Liver (tissue), 9 donors: Measurements from ENCODE around the gene S1PR4. TPM values are rescaled to one million over a fixed set of nuclear protein-coding genes. Genes with fewer than 3 reads are reported as not detected.
A peak's percentile ranks its signal among the peaks of the same experiment; 100 is the strongest.

Source experiments
- DNase-seq: peaks from one replicate; pipeline ENCODE4 v3.0.0-alpha.2; 2017; ENCODE audit warnings: low spot score
- H3K27ac ChIP-seq, 2 donors: one replicate each; pipeline ENCODE4 v1.7.0; 2013; ENCODE audit warnings: inconsistent platforms in 2 of 2, low read length in 2 of 2, control low read depth in 1 of 2, low read depth in 1 of 2, mild to moderate bottlenecking in 1 of 2
- H3K27me3 ChIP-seq, 4 donors: one replicate each; pipeline versions ENCODE4 v1.6.1 to v1.7.0; 2013; ENCODE audit warnings: low read length in 3 of 4, inconsistent platforms in 1 of 4, mild to moderate bottlenecking in 1 of 4, moderate library complexity in 1 of 4; ENCODE audit not compliant: control insufficient read depth in 4 of 4, insufficient read depth in 4 of 4
- H3K36me3 ChIP-seq, 4 donors: one replicate each; pipeline versions ENCODE4 v1.6.1 to v1.7.0; 2013; ENCODE audit warnings: low read length in 3 of 4, mild to moderate bottlenecking in 3 of 4, low read depth in 1 of 4, moderate library complexity in 1 of 4; ENCODE audit not compliant: control insufficient read depth in 4 of 4, insufficient read depth in 3 of 4
- H3K4me1 ChIP-seq, 4 donors: one replicate each; pipeline versions ENCODE4 v1.6.1 to v1.7.0; 2013; ENCODE audit warnings: low read length in 3 of 4, mild to moderate bottlenecking in 3 of 4, moderate library complexity in 1 of 4; ENCODE audit not compliant: control insufficient read depth in 4 of 4, insufficient read depth in 4 of 4
- H3K4me3 ChIP-seq, 3 donors: one replicate each; pipeline versions ENCODE4 v1.6.1 to v1.7.0; 2013; ENCODE audit warnings: low read length in 3 of 3, control low read depth in 1 of 3, low read depth in 1 of 3, mild to moderate bottlenecking in 1 of 3
- H3K9ac ChIP-seq, 2 donors: one replicate each; pipeline ENCODE4 v1.7.0; 2013; ENCODE audit warnings: low read length in 2 of 2, mild to moderate bottlenecking in 2 of 2, moderate library complexity in 2 of 2, control low read depth in 1 of 2, low read depth in 1 of 2
- H3K9me3 ChIP-seq, 4 donors: one replicate each; pipeline versions ENCODE4 v1.6.1 to v1.7.0; 2013; ENCODE audit warnings: low read length in 3 of 4; ENCODE audit not compliant: control insufficient read depth in 4 of 4
- EGR1 ChIP-seq, 2 donors: IDR thresholded peaks; 2 replicates each; pipeline ENCODE4 v1.6.1; 2016 to 2018; ENCODE audit warnings: antibody characterized with exemption in 2 of 2, low read depth in 2 of 2
- FOXA1 ChIP-seq: IDR thresholded peaks from 2 replicates; pipeline ENCODE4 v1.6.1; 2016; ENCODE audit warnings: antibody characterized with exemption
- FOXA2 ChIP-seq: IDR thresholded peaks from 2 replicates; pipeline ENCODE4 v1.6.1; 2016; ENCODE audit warnings: antibody characterized with exemption
- JUND ChIP-seq, 2 donors: IDR thresholded peaks; 2 replicates each; pipeline ENCODE4 v1.6.1; 2016; ENCODE audit warnings: antibody characterized with exemption in 2 of 2
- NR2F2 ChIP-seq: IDR thresholded peaks from 2 replicates; pipeline ENCODE4 v1.6.1; 2016; ENCODE audit warnings: antibody characterized with exemption
- RAD21 ChIP-seq, 2 donors: IDR thresholded peaks; 2 replicates each; pipeline ENCODE4 v1.6.1; 2016; ENCODE audit warnings: antibody characterized with exemption in 2 of 2, mild to moderate bottlenecking in 2 of 2
- RXRA ChIP-seq, 2 donors: IDR thresholded peaks; 2 replicates each; pipeline ENCODE4 v1.6.1; 2017 to 2018; ENCODE audit warnings: antibody characterized with exemption in 2 of 2, mild to moderate bottlenecking in 1 of 2
- TAF1 ChIP-seq: conservative IDR thresholded peaks from 2 replicates; pipeline ENCODE4 v1.6.1; 2016; ENCODE audit warnings: antibody characterized with exemption, mild to moderate bottlenecking
- YY1 ChIP-seq: IDR thresholded peaks from 2 replicates; pipeline ENCODE4 v1.6.1; 2016; ENCODE audit warnings: antibody characterized with exemption, mild to moderate bottlenecking
- WGBS: extraction: QIAGEN DNeasy Blood & Tissue Kit; methylation state at CpG from one replicate; pipeline ENCODE4 v1.1.7; 2013; 5-methylcytosine and 5-hydroxymethylcytosine counted together
- polyA plus RNA-seq, 2 donors: library from polyadenylated mRNA; stranded (reverse) in 1 of 2; unstranded in 1 of 2; fragments of 200-250 nt in 1 of 2; fragments of >200 nt in 1 of 2; fragmentation: Nextera tagmentation in 1 of 2; extraction: Ambion mirVana in 1 of 2; gene quantifications; one replicate each; pipeline versions ENCODE4 v1.2.1 to v1.2.3, GENCODE V29; 2013 to 2015
- total RNA-seq, 2 donors: library from RNA; depleted of rRNA; stranded (reverse); fragments of >200 nt; gene quantifications; one replicate each; pipeline ENCODE4 v1.2.3, GENCODE V29; 2014
- TF ChIP-seq, protein P1 (sequence below): fragments of 150-350 bp; IDR thresholded peaks from 2 replicates; pipeline ENCODE4 v1.5.1; 2017; ENCODE audit warnings: improper control_type of control experiment, low read depth, low read length; ENCODE audit not compliant: missing input control
- TF ChIP-seq, protein P2 (sequence below): IDR thresholded peaks from 2 replicates; pipeline ENCODE4 v1.6.1; 2016; ENCODE audit warnings: antibody characterized with exemption, mild to moderate bottlenecking
- TF ChIP-seq, protein P3 (sequence below): IDR thresholded peaks from 2 replicates; pipeline ENCODE4 v1.6.1; 2016; ENCODE audit warnings: antibody characterized with exemption
- donor health status: healthy.
- donor health status: healthy.
- donor health status: healthy.
- donor health status: healthy.
- donor health status: healthy.

The S1PR4 gene
- total and polyA plus RNA-seq, 4 donors = 0.93 to 11.0 (median 2.1) TPM

DNA sequence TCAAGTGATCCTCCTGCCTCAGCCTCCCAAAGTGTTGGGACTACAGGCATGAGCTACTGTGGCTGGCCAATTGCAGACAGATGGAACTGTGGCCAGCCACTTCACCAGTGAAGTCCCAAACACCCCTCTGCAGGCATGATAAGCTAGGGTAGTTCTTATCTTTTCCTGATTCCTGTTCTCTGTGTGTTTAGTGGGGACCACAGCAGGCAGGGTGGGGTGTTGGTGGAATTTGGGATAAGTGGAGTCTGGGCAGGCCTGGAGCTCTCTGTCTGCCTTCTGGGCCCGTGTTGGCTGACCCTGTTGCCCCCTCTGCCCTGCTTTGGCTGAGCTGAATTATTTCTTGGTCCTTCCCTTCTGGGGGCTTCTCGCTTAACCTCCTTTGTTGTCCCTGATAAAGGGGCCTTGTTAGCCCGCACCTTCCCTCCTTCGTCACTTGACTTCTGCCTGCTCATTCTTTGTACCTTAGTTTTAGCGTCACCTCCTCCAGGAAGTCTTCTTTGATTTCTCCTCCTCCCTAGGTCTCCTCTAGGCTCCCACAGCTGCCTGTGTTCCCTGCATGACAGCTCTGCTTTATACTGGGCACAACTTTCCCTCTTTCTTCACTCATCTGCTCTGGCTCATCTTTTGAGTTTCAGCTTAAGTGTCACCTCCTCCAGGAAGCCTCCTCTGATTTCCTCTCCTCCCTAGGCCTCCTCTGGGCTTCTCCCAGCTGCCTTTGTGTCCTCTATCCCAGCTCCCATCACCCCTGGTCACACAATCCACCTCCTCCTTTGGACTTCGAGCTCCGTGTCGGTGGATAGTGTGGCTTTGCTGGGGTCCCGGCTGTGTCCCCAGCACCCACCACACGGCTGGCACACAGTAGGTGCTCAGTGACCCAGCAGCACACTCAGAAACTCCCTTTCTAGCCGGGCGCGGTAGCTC lies 5.4 kb downstream of the S1PR4 start:
- H3K9me3 ChIP-seq = no peaks in the 10 kb centered on the region
- H3K4me3 ChIP-seq = no peak overlapping the region
- peak; percentile 59 for DNase-seq
- 75% methylated on average over 13 of the region's 13 CpGs for WGBS
- no peaks in the 10 kb centered on the region for H3K27me3 ChIP-seq
- H3K36me3 ChIP-seq = peaks cover 0 to 2% (median 0%) of the 10 kb centered on the region in 4 donors
- no peak overlapping the region for H3K9ac ChIP-seq
- TF ChIP-seq RAD21 (IDR thresholded peaks at IDR 0.05) (no peak), RXRA (IDR thresholded peaks at IDR 0.05) (no peak), EGR1 (IDR thresholded peaks at IDR 0.05; ENCODE audit: low read depth in 2 of 2) (no peak), FOXA1 (no peak), TAF1 (no peak), NR2F2 (no peak), YY1 (no peak), JUND (IDR thresholded peaks at IDR 0.05) (no peak)
- TF ChIP-seq, protein P1, sequence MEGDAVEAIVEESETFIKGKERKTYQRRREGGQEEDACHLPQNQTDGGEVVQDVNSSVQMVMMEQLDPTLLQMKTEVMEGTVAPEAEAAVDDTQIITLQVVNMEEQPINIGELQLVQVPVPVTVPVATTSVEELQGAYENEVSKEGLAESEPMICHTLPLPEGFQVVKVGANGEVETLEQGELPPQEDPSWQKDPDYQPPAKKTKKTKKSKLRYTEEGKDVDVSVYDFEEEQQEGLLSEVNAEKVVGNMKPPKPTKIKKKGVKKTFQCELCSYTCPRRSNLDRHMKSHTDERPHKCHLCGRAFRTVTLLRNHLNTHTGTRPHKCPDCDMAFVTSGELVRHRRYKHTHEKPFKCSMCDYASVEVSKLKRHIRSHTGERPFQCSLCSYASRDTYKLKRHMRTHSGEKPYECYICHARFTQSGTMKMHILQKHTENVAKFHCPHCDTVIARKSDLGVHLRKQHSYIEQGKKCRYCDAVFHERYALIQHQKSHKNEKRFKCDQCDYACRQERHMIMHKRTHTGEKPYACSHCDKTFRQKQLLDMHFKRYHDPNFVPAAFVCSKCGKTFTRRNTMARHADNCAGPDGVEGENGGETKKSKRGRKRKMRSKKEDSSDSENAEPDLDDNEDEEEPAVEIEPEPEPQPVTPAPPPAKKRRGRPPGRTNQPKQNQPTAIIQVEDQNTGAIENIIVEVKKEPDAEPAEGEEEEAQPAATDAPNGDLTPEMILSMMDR = no peak
- TF ChIP-seq, protein P2, sequence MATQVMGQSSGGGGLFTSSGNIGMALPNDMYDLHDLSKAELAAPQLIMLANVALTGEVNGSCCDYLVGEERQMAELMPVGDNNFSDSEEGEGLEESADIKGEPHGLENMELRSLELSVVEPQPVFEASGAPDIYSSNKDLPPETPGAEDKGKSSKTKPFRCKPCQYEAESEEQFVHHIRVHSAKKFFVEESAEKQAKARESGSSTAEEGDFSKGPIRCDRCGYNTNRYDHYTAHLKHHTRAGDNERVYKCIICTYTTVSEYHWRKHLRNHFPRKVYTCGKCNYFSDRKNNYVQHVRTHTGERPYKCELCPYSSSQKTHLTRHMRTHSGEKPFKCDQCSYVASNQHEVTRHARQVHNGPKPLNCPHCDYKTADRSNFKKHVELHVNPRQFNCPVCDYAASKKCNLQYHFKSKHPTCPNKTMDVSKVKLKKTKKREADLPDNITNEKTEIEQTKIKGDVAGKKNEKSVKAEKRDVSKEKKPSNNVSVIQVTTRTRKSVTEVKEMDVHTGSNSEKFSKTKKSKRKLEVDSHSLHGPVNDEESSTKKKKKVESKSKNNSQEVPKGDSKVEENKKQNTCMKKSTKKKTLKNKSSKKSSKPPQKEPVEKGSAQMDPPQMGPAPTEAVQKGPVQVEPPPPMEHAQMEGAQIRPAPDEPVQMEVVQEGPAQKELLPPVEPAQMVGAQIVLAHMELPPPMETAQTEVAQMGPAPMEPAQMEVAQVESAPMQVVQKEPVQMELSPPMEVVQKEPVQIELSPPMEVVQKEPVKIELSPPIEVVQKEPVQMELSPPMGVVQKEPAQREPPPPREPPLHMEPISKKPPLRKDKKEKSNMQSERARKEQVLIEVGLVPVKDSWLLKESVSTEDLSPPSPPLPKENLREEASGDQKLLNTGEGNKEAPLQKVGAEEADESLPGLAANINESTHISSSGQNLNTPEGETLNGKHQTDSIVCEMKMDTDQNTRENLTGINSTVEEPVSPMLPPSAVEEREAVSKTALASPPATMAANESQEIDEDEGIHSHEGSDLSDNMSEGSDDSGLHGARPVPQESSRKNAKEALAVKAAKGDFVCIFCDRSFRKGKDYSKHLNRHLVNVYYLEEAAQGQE = no peak
- TF ChIP-seq, protein P3, sequence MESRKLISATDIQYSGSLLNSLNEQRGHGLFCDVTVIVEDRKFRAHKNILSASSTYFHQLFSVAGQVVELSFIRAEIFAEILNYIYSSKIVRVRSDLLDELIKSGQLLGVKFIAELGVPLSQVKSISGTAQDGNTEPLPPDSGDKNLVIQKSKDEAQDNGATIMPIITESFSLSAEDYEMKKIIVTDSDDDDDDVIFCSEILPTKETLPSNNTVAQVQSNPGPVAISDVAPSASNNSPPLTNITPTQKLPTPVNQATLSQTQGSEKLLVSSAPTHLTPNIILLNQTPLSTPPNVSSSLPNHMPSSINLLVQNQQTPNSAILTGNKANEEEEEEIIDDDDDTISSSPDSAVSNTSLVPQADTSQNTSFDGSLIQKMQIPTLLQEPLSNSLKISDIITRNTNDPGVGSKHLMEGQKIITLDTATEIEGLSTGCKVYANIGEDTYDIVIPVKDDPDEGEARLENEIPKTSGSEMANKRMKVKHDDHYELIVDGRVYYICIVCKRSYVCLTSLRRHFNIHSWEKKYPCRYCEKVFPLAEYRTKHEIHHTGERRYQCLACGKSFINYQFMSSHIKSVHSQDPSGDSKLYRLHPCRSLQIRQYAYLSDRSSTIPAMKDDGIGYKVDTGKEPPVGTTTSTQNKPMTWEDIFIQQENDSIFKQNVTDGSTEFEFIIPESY = no peak
- H3K4me1 ChIP-seq = peaks cover 8 to 28% (median 21%) of the 10 kb centered on the region in 4 donors
- H3K27ac ChIP-seq = no peak overlapping the region

DNA sequence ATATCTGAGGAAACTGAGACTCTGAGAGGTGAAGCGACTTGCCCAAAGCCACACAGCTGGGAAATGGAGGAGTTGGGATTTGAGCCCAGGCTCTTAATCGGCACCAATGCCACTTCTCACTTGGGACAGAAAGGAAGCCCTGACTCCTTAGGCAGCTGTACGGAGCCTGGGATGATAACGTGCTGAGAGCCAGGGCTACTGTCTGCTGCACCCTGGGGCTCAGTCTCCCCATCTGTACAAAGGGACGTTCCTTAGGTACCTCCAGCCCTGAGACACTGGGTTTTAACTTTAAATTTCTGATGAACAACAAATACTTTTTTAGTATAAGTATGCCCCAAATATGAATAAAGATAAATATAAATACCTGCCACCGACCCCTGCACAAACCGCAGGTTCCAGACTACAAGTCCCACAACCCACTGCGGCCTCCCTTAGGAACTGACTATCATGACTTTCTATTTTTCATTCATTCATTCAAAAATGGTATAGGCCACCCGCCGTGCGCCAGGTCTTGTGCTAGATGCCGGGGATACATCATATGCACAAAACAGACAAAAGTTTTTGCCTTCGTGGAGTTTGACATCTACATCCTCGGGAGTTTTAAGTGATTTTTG lies 6.4 kb downstream of the S1PR4 start:
- H3K27ac ChIP-seq = peak overlapping the region; percentile 95 to 97
- no peak overlapping the region for H3K9ac ChIP-seq
- H3K9me3 ChIP-seq = no peaks in the 10 kb centered on the region
- H3K27me3 ChIP-seq = no peaks in the 10 kb centered on the region
- WGBS = 15% methylated on average over 14 of the region's 14 CpGs
- H3K4me1 ChIP-seq = peaks cover 8 to 28% (median 21%) of the 10 kb centered on the region in 4 donors
- peaks cover 0 to 3% (median 0%) of the 10 kb centered on the region in 4 donors for H3K36me3 ChIP-seq
- DNase-seq = no peak
- peak overlapping the region; percentile 60 to 98 (median 86) for H3K4me3 ChIP-seq
- TF ChIP-seq, protein P2 = no peak
- TF ChIP-seq FOXA2 = no peak
- no peak for TF ChIP-seq FOXA1
- TF ChIP-seq, protein P1 = no peak
- TF ChIP-seq YY1 = no peak
- TF ChIP-seq TAF1 = no peak
- TF ChIP-seq, protein P3 = no peak
- TF ChIP-seq EGR1 (IDR thresholded peaks at IDR 0.05; ENCODE audit: low read depth in 2 of 2) = no peak
